Panc1 (cell line): ENCODE results near the gene PDE1A.

Source experiments
- CTCF ChIP-seq: fragments of 450-650 bp; IDR thresholded peaks from 2 replicates; pipeline ENCODE4 v1.5.1; 2017; ENCODE audit warnings: mild to moderate bottlenecking
- POLR2AphosphoS5 ChIP-seq: IDR thresholded peaks from 2 replicates; pipeline ENCODE4 v1.6.1; 2012; ENCODE audit warnings: mild to moderate bottlenecking, low read depth, low read length, moderate library complexity
- REST ChIP-seq, 2 experiments: IDR thresholded peaks; 2 replicates each; pipeline ENCODE4 v1.6.1; 2011 to 2012; ENCODE audit warnings: low read depth in 2 of 2, control low read depth in 1 of 2, low read length in 1 of 2, mild to moderate bottlenecking in 1 of 2, moderate library complexity in 1 of 2; ENCODE audit not compliant: insufficient read depth in 1 of 2
- SIN3A ChIP-seq: IDR thresholded peaks from 2 replicates; pipeline ENCODE4 v1.6.1; 2012; ENCODE audit warnings: low read depth, mild to moderate bottlenecking, low read length, moderate library complexity, borderline replicate concordance; ENCODE audit not compliant: insufficient read depth
- TCF7L2 ChIP-seq: IDR thresholded peaks from 2 replicates; pipeline ENCODE4 v1.6.1; 2011; ENCODE audit warnings: mild to moderate bottlenecking, low read depth, low read length, inconsistent platforms

GRCh38 chr2:182197529-182197928 is 229.3 kb downstream of the PDE1A start:
- TF ChIP-seq CTCF, result no peak
- TF ChIP-seq POLR2AphosphoS5, result no peak
- TF ChIP-seq SIN3A, result no peak
- TF ChIP-seq REST (IDR thresholded peaks at IDR 0.05; ENCODE audit: insufficient read depth in 1 of 2, low read depth in 2 of 2, low read length in 1 of 2), result no peak
- TF ChIP-seq TCF7L2, result no peak
